Activated naive CD4-positive, alpha-beta T cell treated with anti-CD3 and anti-CD28 coated beads for 36 hours (primary cell): ENCODE data around the gene CTAG1B. TPM values are rescaled to one million over a fixed set of nuclear protein-coding genes. Genes with fewer than 3 reads are reported as not detected.
"Not testable (repeated sequence)": the region's sequence is repeated elsewhere in the genome, so short reads cannot be mapped to it uniquely, and the experiment has no call there.

Experiments
- CTCF ChIA-PET: fragments of 350-600 bp; sonication (Branson Sonifier 250); formaldehyde crosslinking; loops from one replicate; lab custom pipeline; 2021; ENCODE audit warnings: antibody characterized with exemption; lab: Charles Lee
- DNase-seq: peaks from one replicate; pipeline ENCODE4 v3.0.0-alpha.2; 2020
- H3K27ac Mint-ChIP-seq: one replicate; pipeline ENCODE4 v1.8.0; 2021; ENCODE audit warnings: mild to moderate bottlenecking, mixed read lengths
- H3K27me3 Mint-ChIP-seq: one replicate; pipeline ENCODE4 v1.8.0; 2021; ENCODE audit warnings: low read depth, mixed read lengths
- H3K36me3 Mint-ChIP-seq: one replicate; pipeline ENCODE4 v1.8.0; 2021; ENCODE audit warnings: low read depth, mixed read lengths
- H3K4me1 Mint-ChIP-seq: one replicate; pipeline ENCODE4 v1.8.0; 2021; ENCODE audit warnings: low read depth, mixed read lengths
- H3K4me3 Mint-ChIP-seq: one replicate; pipeline ENCODE4 v1.8.0; 2021; ENCODE audit warnings: mild to moderate bottlenecking, moderate library complexity, mixed read lengths
- H3K9me3 Mint-ChIP-seq: one replicate; pipeline ENCODE4 v1.8.0; 2021; ENCODE audit warnings: mixed read lengths
- intact Hi-C: fragments of 100-400 bp; cut with micrococcal nuclease; formaldehyde crosslinking; loops from one replicate; pipeline ENCODE4 v1.15.1; 2023
- total RNA-seq, 2 experiments: library from RNA; stranded (reverse); gene quantifications; one replicate each; pipeline ENCODE4 v1.2.3, GENCODE V29; 2021

The CTAG1B gene
- total RNA-seq, 2 experiments from 2014 or later, result not detected

GRCh38 chrX:154611146-154611545, 7.9 kb downstream of the CTAG1B start:
- H3K4me1 Mint-ChIP-seq, H3K27ac Mint-ChIP-seq, H3K27me3 Mint-ChIP-seq, CTCF ChIA-PET, H3K9me3 Mint-ChIP-seq, H3K4me3 Mint-ChIP-seq, intact Hi-C loops, DNase-seq, H3K36me3 Mint-ChIP-seq: not testable (repeated sequence)

- H3K36me3 Mint-ChIP-seq, H3K9me3 Mint-ChIP-seq, H3K27me3 Mint-ChIP-seq, H3K27ac Mint-ChIP-seq, DNase-seq, CTCF ChIA-PET, H3K4me1 Mint-ChIP-seq, intact Hi-C loops, H3K4me3 Mint-ChIP-seq: not testable (repeated sequence)
Measured at GRCh38 chrX:154608823-154609222, 10.3 kb downstream of the CTAG1B start.

- H3K27me3 Mint-ChIP-seq, H3K27ac Mint-ChIP-seq, intact Hi-C loops, H3K4me3 Mint-ChIP-seq, CTCF ChIA-PET, DNase-seq, H3K4me1 Mint-ChIP-seq, H3K9me3 Mint-ChIP-seq, H3K36me3 Mint-ChIP-seq: not testable (repeated sequence)
Measured at GRCh38 chrX:154607976-154608375, 11.1 kb downstream of the CTAG1B start.

GRCh38 chrX:154607370-154607769, 11.7 kb downstream of the CTAG1B start:
- Mint-ChIP-seq H3K9me3 (no peaks in the 10 kb centered on the region), H3K27me3 (no peaks in the 10 kb centered on the region), H3K4me3 (no peak overlapping the region), H3K4me1 (no peaks in the 10 kb centered on the region), H3K27ac (no peak overlapping the region), H3K36me3 (no peaks in the 10 kb centered on the region)
- DNase-seq, result no peak
- CTCF ChIA-PET, result no interaction called here
- intact Hi-C loops, result no loop called here

GRCh38 chrX:154605566-154605965, 13.5 kb downstream of the CTAG1B start:
- CTCF ChIA-PET, result no interaction called here
- Mint-ChIP-seq H3K27me3 (no peaks in the 10 kb centered on the region), H3K9me3 (no peaks in the 10 kb centered on the region), H3K27ac (no peak overlapping the region), H3K4me3 (no peak overlapping the region), H3K4me1 (no peaks in the 10 kb centered on the region), H3K36me3 (no peaks in the 10 kb centered on the region)
- intact Hi-C loops, result no loop called here
- no peak for DNase-seq

- intact Hi-C loops, result no loop called here
- CTCF ChIA-PET, result interaction anchor here (0.6 to 0.7 kb wide), 2 partner anchors 145 to 180 kb away, joined by 3 to 4 read pairs; no protein-coding TSS in a partner anchor
- Mint-ChIP-seq H3K27me3 (no peaks in the 10 kb centered on the region), H3K36me3 (no peaks in the 10 kb centered on the region), H3K4me1 (peaks cover 2% of the 10 kb centered on the region), H3K27ac (no peak overlapping the region), H3K9me3 (no peaks in the 10 kb centered on the region), H3K4me3 (no peak overlapping the region)
- DNase-seq, result no peak
Measured at GRCh38 chrX:154603438-154604430, 15.3 kb downstream of the CTAG1B start.

GRCh38 chrX:154602766-154603437, 16.2 kb downstream of the CTAG1B start:
- intact Hi-C loops, result no loop called here
- Mint-ChIP-seq H3K36me3 (no peaks in the 10 kb centered on the region), H3K27me3 (no peaks in the 10 kb centered on the region), H3K4me3 (no peak overlapping the region), H3K9me3 (no peaks in the 10 kb centered on the region), H3K27ac (no peak overlapping the region), H3K4me1 (peaks cover 2% of the 10 kb centered on the region)
- CTCF ChIA-PET, result no interaction called here
- no peak for DNase-seq

- Mint-ChIP-seq H3K27ac (no peak overlapping the region), H3K4me3 (no peak overlapping the region), H3K36me3 (no peaks in the 10 kb centered on the region), H3K4me1 (peaks cover 2% of the 10 kb centered on the region), H3K27me3 (no peaks in the 10 kb centered on the region), H3K9me3 (no peaks in the 10 kb centered on the region)
- no peak for DNase-seq
- CTCF ChIA-PET, result no interaction called here
- intact Hi-C loops, result no loop called here
Measured at GRCh38 chrX:154602226-154602625, 16.9 kb downstream of the CTAG1B start.

GRCh38 chrX:154600759-154601374, 18.2 kb downstream of the CTAG1B start:
- CTCF ChIA-PET, result no interaction called here
- no peak overlapping the region for H3K27ac Mint-ChIP-seq
- no peak for DNase-seq
- no peaks in the 10 kb centered on the region for H3K36me3 Mint-ChIP-seq
- H3K4me1 Mint-ChIP-seq, result peaks cover 2% of the 10 kb centered on the region
- no peaks in the 10 kb centered on the region for H3K9me3 Mint-ChIP-seq
- H3K27me3 Mint-ChIP-seq, result no peaks in the 10 kb centered on the region
- no peak overlapping the region for H3K4me3 Mint-ChIP-seq
- intact Hi-C loops, result no loop called here

- intact Hi-C loops, result no loop called here
- Mint-ChIP-seq H3K27me3 (no peaks in the 10 kb centered on the region), H3K27ac (no peak overlapping the region), H3K4me3 (no peak overlapping the region), H3K9me3 (no peaks in the 10 kb centered on the region), H3K36me3 (no peaks in the 10 kb centered on the region), H3K4me1 (peaks cover 2% of the 10 kb centered on the region)
- no peak for DNase-seq
- CTCF ChIA-PET, result no interaction called here
Measured at GRCh38 chrX:154599531-154599930, 19.6 kb downstream of the CTAG1B start.

- intact Hi-C loops, result no loop called here
- Mint-ChIP-seq H3K4me1 (peaks cover 2% of the 10 kb centered on the region), H3K36me3 (no peaks in the 10 kb centered on the region), H3K27ac (no peak overlapping the region), H3K9me3 (no peaks in the 10 kb centered on the region), H3K4me3 (no peak overlapping the region), H3K27me3 (no peaks in the 10 kb centered on the region)
- CTCF ChIA-PET, result no interaction called here
- no peak for DNase-seq
Measured at GRCh38 chrX:154598656-154599055, 20.4 kb downstream of the CTAG1B start.

- Mint-ChIP-seq H3K9me3 (no peaks in the 10 kb centered on the region), H3K27ac (no peak overlapping the region), H3K27me3 (no peaks in the 10 kb centered on the region), H3K36me3 (no peaks in the 10 kb centered on the region), H3K4me1 (peaks cover 2% of the 10 kb centered on the region), H3K4me3 (no peak overlapping the region)
- CTCF ChIA-PET, result no interaction called here
- intact Hi-C loops, result no loop called here
- DNase-seq, result no peak
Measured at GRCh38 chrX:154597221-154597620, 21.9 kb downstream of the CTAG1B start.
